ENCODE data around the gene TMEM126B. TPM values are rescaled to one million over a fixed set of nuclear protein-coding genes. Genes with fewer than 3 reads are reported as not detected.
A peak's percentile ranks its signal among the peaks of the same experiment; 100 is the strongest.

The TMEM126B gene
- total RNA-seq, 1 donor from 2014 or later: 51.3 TPM

- no peaks in the 10 kb centered on the region for H4K20me1 ChIP-seq (ENCODE audit: insufficient read depth, low read length)
- peak overlapping the region; percentile 88 for H2AFZ ChIP-seq (ENCODE audit: low read depth, low read length)
- no peaks in the 10 kb centered on the region for H3K9me3 ChIP-seq (ENCODE audit: insufficient read depth, low read depth, low read length)
- peaks cover 12% of the 10 kb centered on the region for H3K4me1 ChIP-seq (ENCODE audit: insufficient read depth, low read length)
- H3K27ac Mint-ChIP-seq (ENCODE audit: unreplicated experiment): no peak overlapping the region
- no peaks in the 10 kb centered on the region for H3K27me3 Mint-ChIP-seq (ENCODE audit: low read depth, unreplicated experiment)
- no peaks in the 10 kb centered on the region for H3K36me3 ChIP-seq (ENCODE audit: insufficient read depth, low read length)
- peak overlapping the region; percentile 70 for H3K4me3 ChIP-seq (ENCODE audit: insufficient read depth, low read depth, low read length)
- peaks cover 2% of the 10 kb centered on the region for H3K36me3 Mint-ChIP-seq (ENCODE audit: low read depth, unreplicated experiment)
- H3K9ac ChIP-seq (ENCODE audit: low read length): peak overlapping the region; percentile 85
- TF ChIP-seq, protein P1, sequence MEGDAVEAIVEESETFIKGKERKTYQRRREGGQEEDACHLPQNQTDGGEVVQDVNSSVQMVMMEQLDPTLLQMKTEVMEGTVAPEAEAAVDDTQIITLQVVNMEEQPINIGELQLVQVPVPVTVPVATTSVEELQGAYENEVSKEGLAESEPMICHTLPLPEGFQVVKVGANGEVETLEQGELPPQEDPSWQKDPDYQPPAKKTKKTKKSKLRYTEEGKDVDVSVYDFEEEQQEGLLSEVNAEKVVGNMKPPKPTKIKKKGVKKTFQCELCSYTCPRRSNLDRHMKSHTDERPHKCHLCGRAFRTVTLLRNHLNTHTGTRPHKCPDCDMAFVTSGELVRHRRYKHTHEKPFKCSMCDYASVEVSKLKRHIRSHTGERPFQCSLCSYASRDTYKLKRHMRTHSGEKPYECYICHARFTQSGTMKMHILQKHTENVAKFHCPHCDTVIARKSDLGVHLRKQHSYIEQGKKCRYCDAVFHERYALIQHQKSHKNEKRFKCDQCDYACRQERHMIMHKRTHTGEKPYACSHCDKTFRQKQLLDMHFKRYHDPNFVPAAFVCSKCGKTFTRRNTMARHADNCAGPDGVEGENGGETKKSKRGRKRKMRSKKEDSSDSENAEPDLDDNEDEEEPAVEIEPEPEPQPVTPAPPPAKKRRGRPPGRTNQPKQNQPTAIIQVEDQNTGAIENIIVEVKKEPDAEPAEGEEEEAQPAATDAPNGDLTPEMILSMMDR (IDR thresholded peaks at IDR 0.05; ENCODE audit: insufficient read depth, low read depth, low read length): no peak
- TF ChIP-seq EZH2 (IDR thresholded peaks at IDR 0.05; ENCODE audit: insufficient read depth, low read length): no peak
- DNase-seq (ENCODE audit: low read depth) (peak; percentile 30), FAIRE-seq (no peak)
- no peaks in the 10 kb centered on the region for H3K27me3 ChIP-seq (ENCODE audit: insufficient read depth, low read length)
- no peaks in the 10 kb centered on the region for H3K9me3 Mint-ChIP-seq (ENCODE audit: unreplicated experiment)
- no peak overlapping the region for H3K4me3 Mint-ChIP-seq (ENCODE audit: unreplicated experiment)
- H3K4me2 ChIP-seq (ENCODE audit: low read length): peak overlapping the region; percentile 92
- no peaks in the 10 kb centered on the region for H3K79me2 ChIP-seq (ENCODE audit: insufficient read depth, low read length)
- peaks cover 7% of the 10 kb centered on the region for H3K4me1 Mint-ChIP-seq (ENCODE audit: low read depth, unreplicated experiment)
- H3K27ac ChIP-seq (ENCODE audit: low read depth, low read length): peak overlapping the region; percentile 43
These were observed 54.2 kb downstream of the TMEM126B start for GRCh38 chr11:85682330-85683305.

GRCh38 chr11:85685125-85685819, 56.9 kb downstream of the TMEM126B start:
- Histone ChIP-seq H3K9ac (ENCODE audit: low read length) (peak overlapping the region; percentile 76), H3K36me3 (ENCODE audit: insufficient read depth, low read length) (no peaks in the 10 kb centered on the region), H3K4me1 (ENCODE audit: insufficient read depth, low read length) (peaks cover 12% of the 10 kb centered on the region), H4K20me1 (ENCODE audit: insufficient read depth, low read length) (no peaks in the 10 kb centered on the region), H2AFZ (ENCODE audit: low read depth, low read length) (peak overlapping the region; percentile 89), H3K79me2 (ENCODE audit: insufficient read depth, low read length) (no peaks in the 10 kb centered on the region), H3K4me2 (ENCODE audit: low read length) (peak overlapping the region; percentile 89), H3K27me3 (ENCODE audit: insufficient read depth, low read length) (no peaks in the 10 kb centered on the region), H3K27ac (ENCODE audit: low read depth, low read length) (peak overlapping the region; percentile 65), H3K4me3 (ENCODE audit: insufficient read depth, low read depth, low read length) (peak overlapping the region; percentile 71), H3K9me3 (ENCODE audit: insufficient read depth, low read depth, low read length) (no peaks in the 10 kb centered on the region)
- peak; percentile 32 for FAIRE-seq
- peaks cover 2% of the 10 kb centered on the region for H3K36me3 Mint-ChIP-seq (ENCODE audit: low read depth, unreplicated experiment)
- H3K27ac Mint-ChIP-seq (ENCODE audit: unreplicated experiment): peak overlapping the region; percentile 10
- peaks cover 2% of the 10 kb centered on the region for H3K4me1 Mint-ChIP-seq (ENCODE audit: low read depth, unreplicated experiment)
- TF ChIP-seq, protein P1 (IDR thresholded peaks at IDR 0.05; ENCODE audit: insufficient read depth, low read depth, low read length): no peak
- TF ChIP-seq EZH2 (IDR thresholded peaks at IDR 0.05; ENCODE audit: insufficient read depth, low read length): no peak
- H3K4me3 Mint-ChIP-seq (ENCODE audit: unreplicated experiment): no peak overlapping the region
- DNase-seq (ENCODE audit: low read depth): no peak
- no peaks in the 10 kb centered on the region for H3K27me3 Mint-ChIP-seq (ENCODE audit: low read depth, unreplicated experiment)
- peaks cover 1% of the 10 kb centered on the region for H3K9me3 Mint-ChIP-seq (ENCODE audit: unreplicated experiment)

Data from astrocyte (in vitro differentiated cells and primary cell).